GM19025 (cell line): ENCODE data around the gene SHMT2.

Source experiments
- ATAC-seq: cut with Tn5 transposase; IDR thresholded peaks from one replicate; pipeline ENCODE4 v1.9.1; 2021; ENCODE audit warnings: mild to moderate bottlenecking, low read depth, moderate library complexity; ENCODE audit not compliant: unreplicated experiment

Gene SHMT2

GRCh38 chr12:57224973-57225679 lies 4.4 kb upstream of the SHMT2 start:
- no peak for ATAC-seq

DNA sequence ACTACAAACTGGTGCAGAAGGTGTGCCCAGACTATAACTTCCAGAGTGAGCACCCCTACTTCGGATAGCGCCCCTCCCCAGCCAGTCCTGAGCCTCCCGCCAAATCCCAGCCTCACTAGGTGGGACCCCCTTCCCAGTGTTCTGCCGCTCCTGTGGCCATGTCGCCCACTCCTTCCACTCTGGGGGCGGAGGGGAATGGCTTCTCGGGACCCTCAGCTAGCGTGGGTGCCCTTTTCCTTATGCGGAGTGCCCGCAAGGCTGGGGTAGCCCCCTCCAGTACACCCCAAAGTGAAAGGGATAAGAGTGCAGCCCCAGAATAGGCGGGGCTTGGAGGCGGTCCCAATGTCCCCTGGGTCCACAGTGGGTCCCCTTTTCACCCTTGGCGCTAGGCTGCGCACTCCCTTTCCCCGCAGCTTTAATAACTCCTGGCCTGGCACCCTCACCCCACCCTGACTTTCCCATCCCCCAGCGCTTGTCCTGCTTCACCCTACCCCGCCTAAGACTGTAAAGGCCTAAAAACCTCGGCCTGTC lies 3.8 kb upstream of the SHMT2 start:
- ATAC-seq = no peak

DNA sequence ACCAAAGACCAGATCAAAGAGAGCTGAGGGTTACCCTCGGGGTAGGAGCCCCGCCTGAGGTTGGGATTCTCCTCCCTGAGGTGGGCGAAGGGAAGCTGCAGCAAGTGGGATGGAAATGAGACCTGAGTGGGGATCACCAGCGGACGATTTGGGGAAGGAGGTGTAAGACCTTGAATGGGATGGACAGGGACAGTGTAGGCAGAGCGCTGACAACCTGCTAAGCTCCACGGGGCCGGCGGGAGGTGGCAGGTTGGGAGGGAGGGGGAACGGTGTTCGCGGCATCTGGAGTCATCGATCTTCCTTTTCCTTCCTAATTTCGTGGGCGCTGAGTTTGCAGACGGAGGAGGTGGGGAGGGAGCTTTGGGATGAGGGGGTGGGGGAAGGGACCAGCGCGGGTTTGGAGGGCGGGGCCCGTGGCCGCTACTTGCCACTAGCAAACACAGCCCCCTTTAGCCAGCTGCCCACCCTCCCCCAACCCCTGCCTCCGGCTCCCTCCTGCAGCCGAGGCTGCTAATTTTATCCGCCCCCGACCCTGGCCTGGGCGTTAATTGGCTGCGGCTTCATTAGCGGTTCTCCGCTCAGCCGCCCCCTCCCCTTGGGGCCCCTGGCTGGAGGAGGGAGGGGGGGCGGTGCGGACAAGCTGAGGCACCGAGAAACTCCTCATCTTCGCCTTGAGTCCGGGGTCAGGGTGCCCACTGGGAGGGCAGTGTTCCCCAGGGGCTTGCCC lies 2.8 kb upstream of the SHMT2 start:
- ATAC-seq = no peak

GRCh38 chr12:57227315-57228115 lies 2.0 kb upstream of the SHMT2 start:
- ATAC-seq = no peak

- ATAC-seq = peak; percentile 10
These were observed 371 bp upstream of the SHMT2 start for GRCh38 chr12:57229046-57229633.

DNA sequence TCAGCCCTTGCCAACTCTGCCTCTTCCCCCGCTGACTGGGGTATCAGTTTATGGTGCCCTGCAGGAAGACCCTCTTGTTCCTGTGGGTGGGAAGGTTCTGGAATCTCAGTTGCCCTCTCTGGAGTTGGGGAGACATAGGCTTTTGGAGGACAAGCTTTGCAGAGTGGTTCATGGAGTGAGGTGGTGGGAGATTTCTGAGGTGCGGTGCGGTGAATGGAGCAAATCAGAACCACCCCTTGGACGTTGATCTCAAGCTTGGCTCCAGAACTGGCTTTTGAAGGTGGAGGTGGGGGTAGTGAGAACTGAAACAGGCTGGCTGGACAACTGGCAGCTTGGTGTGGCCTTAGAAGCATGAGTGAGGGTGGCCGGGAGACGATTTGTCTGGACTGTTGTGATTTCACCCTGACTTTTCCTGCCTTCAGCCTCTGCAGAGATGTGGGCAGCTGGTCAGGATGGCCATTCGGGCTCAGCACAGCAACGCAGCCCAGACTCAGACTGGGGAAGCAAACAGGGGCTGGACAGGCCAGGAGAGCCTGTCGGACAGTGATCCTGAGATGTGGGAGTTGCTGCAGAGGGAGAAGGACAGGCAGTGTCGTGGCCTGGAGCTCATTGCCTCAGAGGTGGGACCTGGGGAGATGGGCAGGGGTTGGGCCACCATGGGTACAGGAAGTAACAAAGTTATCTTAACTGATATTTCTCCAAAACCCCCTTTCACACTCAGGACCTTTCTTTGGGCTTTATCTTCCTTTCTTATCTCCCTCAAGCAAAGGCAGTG lies 1.1 kb downstream of the SHMT2 start:
- no peak for ATAC-seq

GRCh38 chr12:57231276-57232021 lies 1.9 kb downstream of the SHMT2 start:
- no peak for ATAC-seq

GRCh38 chr12:57232156-57232756 lies 2.7 kb downstream of the SHMT2 start:
- no peak for ATAC-seq

GRCh38 chr12:57233357-57234232 lies 4.1 kb downstream of the SHMT2 start:
- no peak for ATAC-seq

DNA sequence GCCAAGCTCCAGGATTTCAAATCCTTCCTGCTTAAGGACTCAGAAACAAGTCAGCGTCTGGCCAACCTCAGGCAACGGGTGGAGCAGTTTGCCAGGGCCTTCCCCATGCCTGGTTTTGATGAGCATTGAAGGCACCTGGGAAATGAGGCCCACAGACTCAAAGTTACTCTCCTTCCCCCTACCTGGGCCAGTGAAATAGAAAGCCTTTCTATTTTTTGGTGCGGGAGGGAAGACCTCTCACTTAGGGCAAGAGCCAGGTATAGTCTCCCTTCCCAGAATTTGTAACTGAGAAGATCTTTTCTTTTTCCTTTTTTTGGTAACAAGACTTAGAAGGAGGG lies 4.7 kb downstream of the SHMT2 start:
- ATAC-seq = no peak

DNA sequence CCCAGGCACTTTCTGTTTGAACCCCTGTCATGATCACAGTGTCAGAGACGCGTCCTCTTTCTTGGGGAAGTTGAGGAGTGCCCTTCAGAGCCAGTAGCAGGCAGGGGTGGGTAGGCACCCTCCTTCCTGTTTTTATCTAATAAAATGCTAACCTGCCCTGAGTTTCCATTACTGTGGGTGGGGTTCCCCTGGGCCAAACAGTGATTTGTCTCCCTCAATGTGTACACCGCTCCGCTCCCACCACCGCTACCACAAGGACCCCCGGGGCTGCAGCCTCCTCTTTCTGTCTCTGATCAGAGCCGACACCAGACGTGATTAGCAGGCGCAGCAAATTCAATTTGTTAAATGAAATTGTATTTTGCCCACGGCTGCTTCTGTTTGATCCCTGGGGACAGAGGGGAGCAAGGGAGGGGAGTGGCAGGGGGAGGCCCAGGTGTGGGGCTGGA lies 5.1 kb downstream of the SHMT2 start:
- ATAC-seq = no peak

- ATAC-seq = no peak
These were observed 5.7 kb downstream of the SHMT2 start for GRCh38 chr12:57235017-57235727.

GRCh38 chr12:57235728-57236131 lies 6.2 kb downstream of the SHMT2 start:
- no peak for ATAC-seq

GRCh38 chr12:57236201-57236924 lies 6.9 kb downstream of the SHMT2 start:
- no peak for ATAC-seq

DNA sequence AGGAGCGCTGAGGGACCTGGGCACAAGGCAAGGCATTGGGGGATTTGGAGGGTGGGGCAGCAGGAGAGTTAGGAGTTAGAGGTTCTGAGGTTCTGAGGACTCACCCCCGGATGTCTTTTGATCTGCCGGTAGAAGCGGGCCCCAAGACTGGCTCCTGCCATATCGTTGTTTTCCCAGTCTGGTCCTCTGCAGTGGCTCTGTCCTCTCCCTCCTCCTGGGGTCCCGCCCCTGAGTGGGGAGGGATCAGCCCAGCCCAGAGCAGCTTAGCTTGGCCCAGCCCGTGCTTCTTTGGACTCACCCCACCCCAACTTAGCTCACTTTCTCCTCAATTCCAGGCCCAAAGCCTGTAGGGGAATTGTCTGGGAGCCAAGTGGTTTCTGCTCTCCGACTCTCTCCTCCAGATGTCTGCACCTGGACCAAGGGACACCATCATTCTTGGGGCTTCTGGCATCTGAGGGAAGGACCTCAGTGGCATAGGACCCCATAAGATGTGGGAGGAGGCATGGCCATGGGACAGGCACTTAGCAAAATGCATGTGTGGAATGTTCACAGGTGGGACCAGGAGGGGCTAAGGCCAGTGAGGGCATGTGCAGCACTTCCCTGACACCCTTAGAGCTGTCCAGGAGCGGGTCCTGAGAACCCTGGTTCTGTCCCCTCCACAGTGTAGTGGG lies 7.5 kb downstream of the SHMT2 start:
- no peak for ATAC-seq

DNA sequence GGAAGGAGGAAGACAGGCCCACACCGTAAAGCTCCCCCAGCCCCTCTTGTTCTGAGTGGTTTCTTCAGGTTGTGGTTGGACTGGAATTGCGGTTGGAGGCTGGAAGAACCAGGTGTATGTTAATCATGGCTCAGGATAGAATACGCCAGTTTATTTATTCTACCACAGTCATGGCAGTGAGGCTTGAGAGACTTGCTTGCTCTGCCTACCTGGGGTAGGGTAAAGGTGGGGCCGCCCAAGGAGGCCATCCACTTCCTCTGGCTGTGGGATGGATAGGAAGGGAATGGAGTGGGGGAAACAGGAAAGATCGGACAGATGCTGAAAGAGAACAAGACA lies 8.1 kb downstream of the SHMT2 start:
- no peak for ATAC-seq
